Peyer's patch (tissue), 4 donors: Measurements from ENCODE around the gene MMAB. TPM values are rescaled to one million over a fixed set of nuclear protein-coding genes. Genes with fewer than 3 reads are reported as not detected.

Source experiments
- DNase-seq, 3 donors: peaks; one replicate each; pipeline ENCODE4 v3.0.0-alpha.2; 2017 to 2019
- H3K27ac ChIP-seq, 4 donors: fragments of 200-600 bp; sonication (generic); one replicate each; pipeline ENCODE4 v1.5.1; 2016 to 2019
- H3K27me3 ChIP-seq, 2 donors: fragments of 200-600 bp; sonication (generic); one replicate each; pipeline ENCODE4 v1.5.1; 2019
- H3K36me3 ChIP-seq, 3 donors: fragments of 200-600 bp; sonication (generic); one replicate each; pipeline ENCODE4 v1.5.1; 2016 to 2019
- H3K4me1 ChIP-seq, 4 donors: fragments of 200-600 bp; sonication (generic); one replicate each; pipeline ENCODE4 v1.5.1; 2016 to 2019
- H3K4me3 ChIP-seq, 4 donors: fragments of 200-600 bp; sonication (generic); 1 replicate in 3 of 4; 2 replicates in 1 of 4; pipeline ENCODE4 v1.5.1; 2016 to 2019; ENCODE audit warnings: mild to moderate bottlenecking in 1 of 4
- H3K9me3 ChIP-seq, 4 donors: fragments of 200-600 bp; sonication (generic); one replicate each; pipeline ENCODE4 v1.5.1; 2016 to 2019; ENCODE audit warnings: mild to moderate bottlenecking in 1 of 4
- CTCF ChIP-seq, 6 experiments: fragments of 450-650 bp in 4 of 6; fragments of 200-600 bp in 2 of 6; sonication (generic) in 1 of 6; IDR thresholded peaks; one replicate each; pipeline ENCODE4 v1.5.1; 2017 to 2019; ENCODE audit warnings: antibody characterized with exemption in 6 of 6, mild to moderate bottlenecking in 3 of 6, moderate library complexity in 1 of 6
- POLR2A ChIP-seq, 2 donors: fragments of 450-650 bp; IDR thresholded peaks; one replicate each; pipeline ENCODE4 v1.5.1; 2017; ENCODE audit warnings: antibody characterized with exemption in 2 of 2, mild to moderate bottlenecking in 2 of 2, moderate library complexity in 2 of 2
- total RNA-seq, 4 donors: library from RNA; depleted of rRNA; stranded (reverse); fragments of >200 nt; gene quantifications; one replicate each; pipeline ENCODE4 v1.1.0, GENCODE V29; 2016

The MMAB gene
- total RNA-seq, 4 donors from 2014 or later, result 30.8 to 41.4 (median 32.1) TPM

DNA sequence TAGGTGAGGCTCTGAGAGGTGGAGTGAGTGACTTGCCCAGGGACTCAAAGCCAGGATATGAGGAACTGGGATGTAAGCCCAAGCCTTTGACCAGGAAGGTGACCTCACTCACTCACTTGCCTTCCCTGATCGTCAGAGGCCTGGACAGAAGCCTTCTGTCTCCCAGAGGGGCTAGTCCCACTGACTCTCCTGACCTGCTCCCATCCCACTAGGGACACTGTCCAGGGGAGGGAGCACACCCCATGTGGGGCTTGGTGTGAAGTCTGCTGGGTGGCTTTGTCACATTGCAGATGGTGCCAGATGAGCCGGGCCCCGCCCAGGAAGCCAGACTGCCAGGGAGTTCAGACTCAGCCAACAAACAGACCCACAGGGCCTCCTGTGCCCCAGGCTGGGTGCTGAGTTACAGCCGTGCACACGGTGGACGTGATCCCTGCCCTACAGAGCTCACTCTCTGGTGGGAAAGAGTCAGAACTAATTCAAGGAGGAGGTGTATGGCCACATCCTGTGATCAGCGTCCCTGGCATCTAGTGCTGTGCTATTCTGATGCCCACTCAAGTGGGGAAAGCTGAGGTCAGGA lies 28.3 kb downstream of the MMAB start:
- no peak for DNase-seq
- Histone ChIP-seq H3K27me3 (no peaks in the 10 kb centered on the region), H3K4me1 (no peaks in the 10 kb centered on the region), H3K36me3 (no peaks in the 10 kb centered on the region), H3K27ac (no peak overlapping the region), H3K9me3 (no peaks in the 10 kb centered on the region), H3K4me3 (no peak overlapping the region)
- no peak for TF ChIP-seq CTCF (IDR thresholded peaks at IDR 0.05)
- no peak for TF ChIP-seq POLR2A (IDR thresholded peaks at IDR 0.05)

GRCh38 chr12:109542876-109543275 lies 30.4 kb downstream of the MMAB start:
- no peak overlapping the region for H3K4me3 ChIP-seq
- no peaks in the 10 kb centered on the region for H3K4me1 ChIP-seq
- no peaks in the 10 kb centered on the region for H3K36me3 ChIP-seq
- H3K27me3 ChIP-seq, result no peaks in the 10 kb centered on the region
- no peak overlapping the region for H3K27ac ChIP-seq
- no peak for DNase-seq
- TF ChIP-seq POLR2A (IDR thresholded peaks at IDR 0.05), result no peak
- no peak for TF ChIP-seq CTCF (IDR thresholded peaks at IDR 0.05)
- H3K9me3 ChIP-seq, result no peaks in the 10 kb centered on the region

DNA sequence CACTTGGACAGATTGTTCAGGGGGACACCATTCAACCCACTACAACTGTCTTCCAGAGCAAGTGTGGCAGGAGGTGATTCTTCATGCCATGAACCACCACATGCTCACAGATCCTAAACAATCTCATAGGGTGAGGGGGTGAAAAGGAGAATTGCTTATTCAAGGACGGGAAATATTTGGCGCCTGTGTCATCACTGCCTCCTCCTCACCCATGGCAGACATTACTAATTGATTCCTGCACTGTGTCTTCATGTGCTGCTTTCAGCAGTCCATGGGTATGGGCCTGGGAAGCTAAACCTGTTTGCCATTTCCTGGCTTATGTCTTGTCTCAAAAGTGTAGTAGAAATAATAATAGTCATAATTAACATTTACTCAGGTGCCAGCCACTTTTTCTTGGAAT lies 31.3 kb downstream of the MMAB start:
- Histone ChIP-seq H3K27me3 (no peaks in the 10 kb centered on the region), H3K4me3 (no peak overlapping the region), H3K27ac (no peak overlapping the region), H3K36me3 (no peaks in the 10 kb centered on the region), H3K4me1 (no peaks in the 10 kb centered on the region), H3K9me3 (no peaks in the 10 kb centered on the region)
- no peak for TF ChIP-seq CTCF (IDR thresholded peaks at IDR 0.05)
- no peak for DNase-seq

- Histone ChIP-seq H3K27ac (no peak overlapping the region), H3K27me3 (no peaks in the 10 kb centered on the region), H3K9me3 (no peaks in the 10 kb centered on the region), H3K4me3 (no peak overlapping the region), H3K36me3 (no peaks in the 10 kb centered on the region), H3K4me1 (no peaks in the 10 kb centered on the region)
- DNase-seq, result no peak
- TF ChIP-seq CTCF (IDR thresholded peaks at IDR 0.05), result no peak
- no peak for TF ChIP-seq POLR2A (IDR thresholded peaks at IDR 0.05)
Observed at GRCh38 chr12:109541413-109541726, 31.9 kb downstream of the MMAB start.

DNA sequence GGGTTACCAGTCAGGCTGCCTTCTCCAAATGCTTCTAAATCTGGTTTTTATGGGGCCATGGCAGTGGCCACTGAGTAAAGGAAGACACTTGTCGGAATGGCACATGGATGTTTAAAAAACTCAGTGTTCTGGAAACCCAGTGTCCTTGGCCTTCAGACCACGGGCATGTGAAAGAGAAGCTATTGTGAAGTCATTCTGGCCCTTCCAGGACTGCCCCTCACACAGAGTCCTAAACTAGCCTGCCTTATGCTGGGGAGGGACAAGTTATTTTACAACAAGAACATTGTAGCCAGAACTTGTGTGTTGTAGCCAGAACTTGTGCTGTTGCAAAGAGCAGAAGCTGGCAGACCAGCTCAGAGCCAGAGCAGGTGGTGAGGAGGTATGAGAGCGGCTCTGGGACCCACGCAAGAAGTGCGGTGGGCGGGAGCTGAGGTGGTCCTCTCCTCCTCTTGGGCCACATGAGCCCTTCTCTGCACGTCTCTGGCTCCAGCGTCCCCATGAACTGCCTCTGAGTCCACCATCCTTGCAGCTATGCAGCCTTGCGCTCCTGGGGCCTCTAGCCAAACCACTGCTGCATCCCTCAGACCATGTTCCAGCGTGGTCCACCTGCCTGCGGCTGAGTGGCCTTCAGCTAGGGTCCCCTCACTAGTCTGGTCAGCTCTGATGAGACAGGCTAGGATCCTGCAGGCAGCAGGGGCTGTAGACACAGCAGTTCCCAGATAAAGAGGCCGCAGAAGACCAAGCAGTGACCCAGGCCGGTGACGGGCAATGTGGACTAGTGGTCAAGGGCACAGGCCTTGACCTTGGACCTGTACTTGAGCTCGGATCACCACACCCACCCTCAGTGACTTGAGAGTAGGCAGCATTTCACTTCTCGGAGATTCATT lies 32.5 kb downstream of the MMAB start:
- Histone ChIP-seq H3K27me3 (no peaks in the 10 kb centered on the region), H3K9me3 (no peaks in the 10 kb centered on the region)
- DNase-seq, result no peak

More for the DNA sequence above, 32.5 kb downstream of the MMAB start:
- TF ChIP-seq POLR2A (IDR thresholded peaks at IDR 0.05), result no peak
- TF ChIP-seq CTCF (IDR thresholded peaks at IDR 0.05), result no peak
- Histone ChIP-seq H3K4me3 (no peak overlapping the region), H3K36me3 (peaks cover 0 to 6% (median 0%) of the 10 kb centered on the region in 3 donors), H3K4me1 (no peaks in the 10 kb centered on the region), H3K27ac (no peak overlapping the region)
